SK-N-SH (cell line): ENCODE data around the gene TMIGD2. TPM values are rescaled to one million over a fixed set of nuclear protein-coding genes. Genes with fewer than 3 reads are reported as not detected.

Source experiments
- CTCF ChIA-PET: fragments of 300-600, 350-600 bp; formaldehyde crosslinking; extraction: SDS; loops from one replicate; lab custom pipeline; 2021; lab: Yijun Ruan, JAX
- POLR2A ChIA-PET: fragments of 350-600 bp; sonication (Branson Sonifier 250); formaldehyde crosslinking; extraction: SDS; loops from one replicate; lab custom pipeline; 2020; ENCODE audit warnings: antibody characterized with exemption, inconsistent platforms; lab: Yijun Ruan, JAX
- DNase-seq: peaks from one replicate; pipeline ENCODE4 v3.0.0; 2012
- H2AFZ ChIP-seq: fragments of 200-600 bp; sonication (generic); 2 replicates; pipeline ENCODE4 v1.8.1; 2016; ENCODE audit warnings: antibody characterized with exemption, mild to moderate bottlenecking, low read depth
- H3F3A ChIP-seq: fragments of 200-600 bp; sonication (generic); replicated peaks from 2 replicates; pipeline ENCODE3; 2016; ENCODE audit warnings: antibody characterized with exemption, mild to moderate bottlenecking; ENCODE audit not compliant: insufficient read depth
- H3K27ac ChIP-seq, 2 experiments: fragments of 200-500 bp in 1 of 2; fragments of 200-600 bp in 1 of 2; sonication (Bioruptor generic) in 1 of 2; sonication (generic), shearing (Covaris generic) in 1 of 2; 2 replicates each; pipeline versions ENCODE4 v1.5.1 to v1.6.1; 2014 to 2016; ENCODE audit warnings: low read depth in 2 of 2, inconsistent platforms in 1 of 2, low read length in 1 of 2, mild to moderate bottlenecking in 1 of 2, mixed read lengths in 1 of 2
- H3K27me3 ChIP-seq: fragments of 200-600 bp; sonication (generic), shearing (Covaris generic); 2 replicates; pipeline ENCODE4 v1.6.1; 2016; ENCODE audit warnings: mixed run types; ENCODE audit not compliant: insufficient read depth
- H3K36me3 ChIP-seq, 2 experiments: fragments of 200-500 bp in 1 of 2; fragments of 200-600 bp in 1 of 2; sonication (Bioruptor generic) in 1 of 2; sonication (generic) in 1 of 2; replicated peaks in 1 of 2; 2 replicates each; pipeline versions ENCODE3 to v1.5.1; 2014 to 2016; ENCODE audit warnings: low read length in 1 of 2, mild to moderate bottlenecking in 1 of 2; ENCODE audit not compliant: insufficient read depth in 2 of 2, control insufficient read depth in 1 of 2
- H3K4me1 ChIP-seq, 2 experiments: fragments of 200-500 bp in 1 of 2; fragments of 200-600 bp in 1 of 2; sonication (Bioruptor generic) in 1 of 2; sonication (generic), shearing (Covaris generic) in 1 of 2; 2 replicates each; pipeline versions ENCODE4 v1.5.1 to v1.6.1; 2014 to 2016; ENCODE audit warnings: low read depth in 1 of 2, low read length in 1 of 2, mixed run types in 1 of 2; ENCODE audit not compliant: insufficient read depth in 2 of 2, control insufficient read depth in 1 of 2
- H3K4me2 ChIP-seq: fragments of 200-600 bp; sonication (generic), shearing (Covaris generic); 2 replicates; pipeline ENCODE4 v1.6.1; 2017; ENCODE audit warnings: mixed run types
- H3K4me3 ChIP-seq, 2 experiments: fragments of 200-500 bp in 1 of 2; fragments of 200-600 bp in 1 of 2; sonication (Bioruptor generic) in 1 of 2; sonication (generic), shearing (Covaris generic) in 1 of 2; 2 replicates each; pipeline versions ENCODE4 v1.5.1 to v1.8.1; 2014 to 2016; ENCODE audit warnings: low read depth in 2 of 2, inconsistent platforms in 1 of 2, low read length in 1 of 2, mild to moderate bottlenecking in 1 of 2, mixed read lengths in 1 of 2, moderate library complexity in 1 of 2
- H3K79me2 ChIP-seq: fragments of 200-600 bp; sonication (generic); 2 replicates; pipeline ENCODE4 v1.8.1; 2017; ENCODE audit warnings: mild to moderate bottlenecking; ENCODE audit not compliant: insufficient read depth
- H3K9ac ChIP-seq: fragments of 200-600 bp; sonication (generic); 2 replicates; pipeline ENCODE4 v1.6.1; 2017; ENCODE audit warnings: mixed run types
- H3K9me2 ChIP-seq: fragments of 200-600 bp; sonication (generic); 2 replicates; pipeline ENCODE4 v1.6.1; 2017; ENCODE audit warnings: mixed run types
- H3K9me3 ChIP-seq: fragments of 200-600 bp; sonication (generic); 2 replicates; pipeline ENCODE4 v1.6.1; 2017; ENCODE audit warnings: mixed run types, mild to moderate bottlenecking, moderate library complexity
- H4K20me1 ChIP-seq: fragments of 200-600 bp; sonication (generic); 2 replicates; pipeline ENCODE4 v1.6.1; 2017; ENCODE audit warnings: mild to moderate bottlenecking, mixed run types; ENCODE audit not compliant: insufficient read depth
- FOSL2 ChIP-seq: IDR thresholded peaks from 2 replicates; pipeline ENCODE4 v1.4.0; 2012; ENCODE audit warnings: low read depth, mild to moderate bottlenecking, moderate library complexity, borderline replicate concordance
- FOXJ3 ChIP-seq: sonication (generic); formaldehyde crosslinking; IDR thresholded peaks from 2 replicates; pipeline ENCODE4 v1.5.1; 2020; ENCODE audit warnings: mild to moderate bottlenecking, missing genetic modification reagents
- FOXM1 ChIP-seq: IDR thresholded peaks from 2 replicates; pipeline ENCODE4 v1.4.0; 2012; ENCODE audit warnings: low read depth, mild to moderate bottlenecking
- GABPA ChIP-seq: IDR thresholded peaks from 2 replicates; pipeline ENCODE4 v1.4.0; 2012; ENCODE audit warnings: low read depth, mild to moderate bottlenecking
- IRF3 ChIP-seq: fragments of 150-350 bp; IDR thresholded peaks from 2 replicates; pipeline ENCODE4 v1.6.1; 2016; ENCODE audit warnings: mild to moderate bottlenecking, low read depth, low read length
- MAX ChIP-seq: IDR thresholded peaks from 2 replicates; pipeline ENCODE4 v1.4.0; 2012; ENCODE audit warnings: low read depth
- NFIC ChIP-seq: IDR thresholded peaks from 2 replicates; pipeline ENCODE4 v1.4.0; 2012; ENCODE audit warnings: borderline replicate concordance
- NRF1 ChIP-seq: IDR thresholded peaks from 2 replicates; pipeline ENCODE4 v1.6.1; 2012; ENCODE audit warnings: low read depth, mild to moderate bottlenecking, low read length
- PBX3 ChIP-seq: IDR thresholded peaks from 2 replicates; pipeline ENCODE4; 2012
- POLR2AphosphoS5 ChIP-seq: IDR thresholded peaks from 2 replicates; pipeline ENCODE4 v1.6.1; 2012; ENCODE audit warnings: low read depth, low read length
- RCOR1 ChIP-seq: fragments of 150-350 bp; IDR thresholded peaks from 2 replicates; pipeline ENCODE4 v1.6.1; 2017; ENCODE audit warnings: antibody characterized with exemption, low read length
- REST ChIP-seq: IDR thresholded peaks from 2 replicates; pipeline ENCODE4 v1.6.1; 2012; ENCODE audit warnings: mild to moderate bottlenecking, low read depth, low read length, moderate library complexity
- RFX5 ChIP-seq: IDR thresholded peaks from 2 replicates; pipeline ENCODE4 v1.6.1; 2012; ENCODE audit warnings: mild to moderate bottlenecking, improper control_type of control experiment, low read length
- SMC3 ChIP-seq: IDR thresholded peaks from 2 replicates; pipeline ENCODE4 v1.6.1; 2012; ENCODE audit warnings: low read depth, low read length, improper control_type of control experiment
- TAF1 ChIP-seq: IDR thresholded peaks from 2 replicates; pipeline ENCODE4 v1.6.1; 2012; ENCODE audit warnings: low read depth, mild to moderate bottlenecking, low read length, moderate library complexity, borderline replicate concordance
- YY1 ChIP-seq: IDR thresholded peaks from 2 replicates; pipeline ENCODE4 v1.4.0; 2012; ENCODE audit warnings: low read depth, mild to moderate bottlenecking
- WGBS: methylation state at CpG from one replicate; pipeline ENCODE4 v1.1.6; 2017; ENCODE audit warnings: low lambda C conversion rate; 5-methylcytosine and 5-hydroxymethylcytosine counted together
- polyA plus RNA-seq, 3 experiments: library from polyadenylated mRNA; depleted of rRNA; stranded (reverse); fragments of >200 nt; gene quantifications; 2 replicates each; pipeline ENCODE4 v1.2.3, GENCODE V29; 2012

TMIGD2 gene
- polyA plus RNA-seq, 1 of the 3 experiments (the other 2 are of a cell fraction): not detected

GRCh38 chr19:4279267-4279529, 23.0 kb downstream of the TMIGD2 start:
- Histone ChIP-seq H4K20me1 (no peaks in the 10 kb centered on the region), H3K4me1 (peaks cover 0 to 12% of the 10 kb centered on the region in 2 experiments; a peak in 1 of 4 replicates), H3K79me2 (no peaks in the 10 kb centered on the region), H3K4me2 (peak overlapping the region; percentile 69; the same call in 1 of the 2 replicates), H3K36me3 (no peaks in the 10 kb centered on the region), H3K9me3 (no peaks in the 10 kb centered on the region), H3K4me3 (peak overlapping the region; percentile 49 to 50; a peak in 3 of 4 replicates), H3K9ac (no peak overlapping the region), H3K27ac (peak overlapping the region in 1 of 2 experiments; percentile 99; a peak in 2 of 4 replicates), H2AFZ (no peak overlapping the region), H3K9me2 (no peaks in the 10 kb centered on the region), H3K27me3 (peaks cover 12% of the 10 kb centered on the region), H3F3A (no peaks in the 10 kb centered on the region)
- no peak for DNase-seq
- CTCF ChIA-PET: interaction anchor here (0.5 to 7.0 kb wide), 7 partner anchors 10 to 1509 kb away, joined by 3 to 60 read pairs (median 3); partner anchors contain the start of gene MPND
- TF ChIP-seq FOXM1 (no peak), FOXJ3 (CRISPR knock-in tag) (no peak), GABPA (no peak), MAX (no peak), NRF1 (no peak), REST (no peak), TAF1 (no peak), SMC3 (no peak), FOSL2 (no peak), NFIC (no peak), PBX3 (no peak), YY1 (no peak), RCOR1 (no peak), IRF3 (no peak), POLR2AphosphoS5 (no peak), RFX5 (no peak)
- 0% methylated on average over 6 of the region's 30 CpGs for WGBS
- POLR2A ChIA-PET: interaction anchor here (1.0 to 3.3 kb wide), 3 partner anchors 29 to 64 kb away, joined by 3 to 32 read pairs (median 4); partner anchors contain the start of genes MPND and YJU2
